Caco-2 (cell line): ENCODE measurements around the gene NXN. TPM values are rescaled to one million over a fixed set of nuclear protein-coding genes. Genes with fewer than 3 reads are reported as not detected.

ENCODE experiments used
- BruUV-seq: library from RNA; stranded (reverse); fragments of 400-500 nt; replicated peaks from 2 replicates; lab custom pipeline; 2021; lab: Mats Ljungman, UMichigan
- CTCF ChIA-PET: fragments of 300-600 bp; sonication (Branson Sonifier 250); formaldehyde crosslinking; loops from one replicate; lab custom pipeline; 2022; ENCODE audit warnings: antibody characterized with exemption; lab: Charles Lee
- POLR2A ChIA-PET: fragments of 300-600 bp; sonication (Branson Sonifier 250); formaldehyde crosslinking; loops from one replicate; lab custom pipeline; 2022; ENCODE audit warnings: antibody characterized with exemption; lab: Charles Lee
- DNase-seq, 2 experiments: peaks; one replicate each; pipeline versions ENCODE4 v3.0.0 to v3.0.0-alpha.2; 2020 to 2022
- H3K27me3 ChIP-seq: replicated peaks from 2 replicates; pipeline ENCODE4 v1.6.0; 2011; ENCODE audit warnings: low read length; ENCODE audit not compliant: control insufficient read depth, insufficient read depth
- H3K36me3 ChIP-seq: 2 replicates; pipeline ENCODE4 v1.5.1; 2011; ENCODE audit warnings: low read length; ENCODE audit not compliant: control insufficient read depth, insufficient read depth
- H3K4me1 ChIP-seq: fragments of 250-450 bp; sonication (Bioruptor Pico); 2 replicates; pipeline ENCODE4 v1.5.1; 2020; ENCODE audit warnings: mild to moderate bottlenecking
- H3K4me3 ChIP-seq: 2 replicates; pipeline ENCODE4 v1.5.1; 2011; ENCODE audit warnings: low read depth, mild to moderate bottlenecking, control low read depth, low read length
- H3K9me3 ChIP-seq: fragments of 250-450 bp; sonication (Bioruptor Pico); 2 replicates; pipeline ENCODE4 v1.5.1; 2020; ENCODE audit warnings: mild to moderate bottlenecking, moderate library complexity
- H3K27ac Mint-ChIP-seq: one replicate; pipeline ENCODE4 v1.8.0; 2022; ENCODE audit warnings: mixed read lengths; ENCODE audit not compliant: unreplicated experiment
- H3K27me3 Mint-ChIP-seq: one replicate; pipeline ENCODE4 v1.8.0; 2022; ENCODE audit warnings: mixed read lengths; ENCODE audit not compliant: insufficient read depth, unreplicated experiment
- H3K36me3 Mint-ChIP-seq: one replicate; pipeline ENCODE4 v1.8.0; 2022; ENCODE audit warnings: mild to moderate bottlenecking, mixed read lengths; ENCODE audit not compliant: insufficient read depth, unreplicated experiment
- H3K4me1 Mint-ChIP-seq: one replicate; pipeline ENCODE4 v1.8.0; 2022; ENCODE audit warnings: low read depth, mixed read lengths; ENCODE audit not compliant: unreplicated experiment
- H3K4me3 Mint-ChIP-seq: one replicate; pipeline ENCODE4 v1.8.0; 2022; ENCODE audit warnings: mild to moderate bottlenecking, moderate library complexity, mixed read lengths; ENCODE audit not compliant: unreplicated experiment
- H3K9me3 Mint-ChIP-seq: one replicate; pipeline ENCODE4 v1.8.0; 2022; ENCODE audit warnings: mixed read lengths; ENCODE audit not compliant: unreplicated experiment
- intact Hi-C: fragments of 100-400 bp; cut with micrococcal nuclease; formaldehyde crosslinking; loops from one replicate; pipeline ENCODE4 v1.10.0; 2022; ENCODE audit not compliant: unreplicated experiment
- total RNA-seq: library from RNA; stranded (reverse); gene quantifications from 2 replicates; pipeline ENCODE4 v1.2.3, GENCODE V29; 2022
- TF ChIP-seq, protein P1 (sequence below), 2 experiments: fragments of 200-600 bp in 1 of 2; IDR thresholded peaks; 1 replicate in 1 of 2; 2 replicates in 1 of 2; pipeline versions ENCODE4 v1.5.1 to v1.8.0; 2011 to 2022; ENCODE audit warnings: antibody characterized with exemption in 1 of 2, control low read depth in 1 of 2, inconsistent platforms in 1 of 2, low read depth in 1 of 2, low read length in 1 of 2, mild to moderate bottlenecking in 1 of 2, moderate library complexity in 1 of 2; ENCODE audit not compliant: insufficient read depth in 1 of 2, severe bottlenecking in 1 of 2, unreplicated experiment in 1 of 2

The NXN gene
- total RNA-seq, 1 experiment from 2014 or later: 76.7 TPM

DNA sequence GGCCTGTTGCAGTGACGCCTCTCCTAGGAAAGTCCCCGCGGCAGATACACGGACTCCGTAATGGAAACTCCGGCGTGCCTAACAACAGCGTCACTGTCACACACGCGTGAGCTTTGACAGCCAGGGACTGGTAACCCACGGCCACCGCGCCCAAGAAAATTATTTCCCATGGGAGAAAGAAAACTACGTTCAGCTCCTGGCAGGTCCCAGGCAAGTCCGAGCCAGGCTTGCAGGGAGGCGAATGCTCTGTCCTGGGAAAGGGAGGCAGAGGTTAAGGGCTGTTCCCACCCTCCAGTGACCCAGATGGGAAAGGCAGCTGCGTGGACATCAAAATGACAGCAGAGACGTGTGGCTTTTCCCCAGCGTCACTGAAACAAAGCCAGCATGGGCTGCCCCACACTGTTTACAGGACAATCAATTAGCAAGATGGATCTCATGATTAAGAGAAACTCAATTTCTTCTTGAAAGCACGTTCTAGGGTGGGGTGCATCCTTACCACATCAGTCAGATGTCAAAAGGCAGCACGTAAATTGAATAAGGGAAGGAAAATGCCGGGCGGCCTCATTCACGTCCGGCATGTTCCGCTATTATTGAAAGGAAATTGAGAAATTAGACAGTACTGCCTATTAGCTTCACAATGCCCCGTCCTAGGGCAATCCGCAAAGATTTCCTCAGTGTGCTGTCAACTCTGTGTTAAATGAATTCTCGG, 82.5 kb downstream of the NXN start:
- intact Hi-C loops: no loop called here
- H3K4me3 ChIP-seq: no peak overlapping the region
- peak overlapping the region; percentile 58 for H3K27ac Mint-ChIP-seq
- no TSS peak for BruUV-seq
- H3K9me3 ChIP-seq: no peaks in the 10 kb centered on the region
- ChIA-PET POLR2A (no interaction called here), CTCF (no interaction called here)
- H3K36me3 Mint-ChIP-seq: peaks cover 29% of the 10 kb centered on the region
- TF ChIP-seq, protein P1, sequence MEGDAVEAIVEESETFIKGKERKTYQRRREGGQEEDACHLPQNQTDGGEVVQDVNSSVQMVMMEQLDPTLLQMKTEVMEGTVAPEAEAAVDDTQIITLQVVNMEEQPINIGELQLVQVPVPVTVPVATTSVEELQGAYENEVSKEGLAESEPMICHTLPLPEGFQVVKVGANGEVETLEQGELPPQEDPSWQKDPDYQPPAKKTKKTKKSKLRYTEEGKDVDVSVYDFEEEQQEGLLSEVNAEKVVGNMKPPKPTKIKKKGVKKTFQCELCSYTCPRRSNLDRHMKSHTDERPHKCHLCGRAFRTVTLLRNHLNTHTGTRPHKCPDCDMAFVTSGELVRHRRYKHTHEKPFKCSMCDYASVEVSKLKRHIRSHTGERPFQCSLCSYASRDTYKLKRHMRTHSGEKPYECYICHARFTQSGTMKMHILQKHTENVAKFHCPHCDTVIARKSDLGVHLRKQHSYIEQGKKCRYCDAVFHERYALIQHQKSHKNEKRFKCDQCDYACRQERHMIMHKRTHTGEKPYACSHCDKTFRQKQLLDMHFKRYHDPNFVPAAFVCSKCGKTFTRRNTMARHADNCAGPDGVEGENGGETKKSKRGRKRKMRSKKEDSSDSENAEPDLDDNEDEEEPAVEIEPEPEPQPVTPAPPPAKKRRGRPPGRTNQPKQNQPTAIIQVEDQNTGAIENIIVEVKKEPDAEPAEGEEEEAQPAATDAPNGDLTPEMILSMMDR (IDR thresholded peaks at IDR 0.05; ENCODE audit: insufficient read depth in 1 of 2, low read depth in 1 of 2, low read length in 1 of 2, severe bottlenecking in 1 of 2, unreplicated experiment in 1 of 2): no peak
- no peaks in the 10 kb centered on the region for H3K36me3 ChIP-seq
- peaks cover 7% of the 10 kb centered on the region for H3K4me1 Mint-ChIP-seq
- H3K9me3 Mint-ChIP-seq: no peaks in the 10 kb centered on the region
- H3K27me3 ChIP-seq: no peaks in the 10 kb centered on the region
- H3K4me3 Mint-ChIP-seq: no peak overlapping the region
- H3K27me3 Mint-ChIP-seq: no peaks in the 10 kb centered on the region
- DNase-seq: no peak
- peaks cover 5% of the 10 kb centered on the region; the same call in 1 of the 2 replicates for H3K4me1 ChIP-seq

DNA sequence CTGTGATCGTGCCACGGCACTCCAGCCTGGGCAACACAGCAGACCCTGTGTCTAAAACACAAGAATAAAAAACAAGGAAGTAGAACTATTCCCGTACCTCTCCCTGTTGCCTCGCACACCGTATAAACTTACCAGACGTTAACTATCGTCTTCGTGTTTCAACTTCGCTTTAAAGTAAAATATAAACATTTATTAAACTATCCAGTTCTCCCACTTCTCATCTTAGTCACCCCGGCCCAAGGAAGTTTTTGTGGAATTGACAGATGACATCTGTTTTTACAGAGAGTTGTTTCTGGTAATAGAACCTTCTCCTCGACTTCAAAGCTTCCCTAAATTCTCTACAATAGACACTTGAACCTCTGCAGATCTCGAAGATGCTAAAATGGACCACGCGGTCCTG, 83.1 kb downstream of the NXN start:
- peak overlapping the region; percentile 58 for H3K27ac Mint-ChIP-seq
- Histone ChIP-seq H3K27me3 (no peaks in the 10 kb centered on the region), H3K4me3 (no peak overlapping the region), H3K4me1 (peaks cover 5% of the 10 kb centered on the region; the same call in 1 of the 2 replicates), H3K9me3 (no peaks in the 10 kb centered on the region), H3K36me3 (no peaks in the 10 kb centered on the region)
- no TSS peak for BruUV-seq
- TF ChIP-seq, protein P1 (IDR thresholded peaks at IDR 0.05; ENCODE audit: insufficient read depth in 1 of 2, low read depth in 1 of 2, low read length in 1 of 2, severe bottlenecking in 1 of 2, unreplicated experiment in 1 of 2): no peak
- CTCF ChIA-PET: no interaction called here
- H3K36me3 Mint-ChIP-seq: peaks cover 26% of the 10 kb centered on the region
- H3K4me1 Mint-ChIP-seq: peaks cover 8% of the 10 kb centered on the region
- no peaks in the 10 kb centered on the region for H3K27me3 Mint-ChIP-seq
- DNase-seq: no peak
- intact Hi-C loops: no loop called here
- no peak overlapping the region for H3K4me3 Mint-ChIP-seq
- no peaks in the 10 kb centered on the region for H3K9me3 Mint-ChIP-seq
- POLR2A ChIA-PET: interaction anchor here (0.5 kb wide), 1 partner anchor 84 kb away, joined by 3 read pairs; no protein-coding TSS in a partner anchor

DNA sequence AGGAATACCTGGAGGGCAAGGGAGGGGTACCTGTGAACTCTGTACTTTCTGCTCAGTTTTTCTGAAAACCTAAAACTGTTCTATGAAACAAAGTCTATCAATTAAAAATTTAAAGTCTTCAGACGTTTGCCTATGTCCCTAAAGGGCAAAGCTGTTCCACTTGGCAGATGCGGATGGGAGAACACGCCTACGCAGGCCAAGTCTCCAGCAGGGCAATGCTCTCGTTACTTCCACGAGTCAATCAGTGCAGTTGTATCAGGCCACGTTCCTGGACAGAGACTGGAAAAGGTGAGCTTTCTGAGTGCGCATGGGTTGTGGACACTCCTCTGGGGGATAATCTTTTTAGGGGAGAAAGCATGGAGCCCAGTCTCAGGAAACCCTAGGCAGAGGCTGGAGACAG, 86.6 kb downstream of the NXN start:
- peaks cover 15% of the 10 kb centered on the region for H3K4me1 ChIP-seq
- Mint-ChIP-seq H3K4me3 (no peak overlapping the region), H3K4me1 (peaks cover 28% of the 10 kb centered on the region), H3K36me3 (peaks cover 41% of the 10 kb centered on the region), H3K27me3 (no peaks in the 10 kb centered on the region), H3K27ac (no peak overlapping the region), H3K9me3 (no peaks in the 10 kb centered on the region)
- POLR2A ChIA-PET: interaction anchor here (0.6 kb wide), 1 partner anchor 87 kb away, joined by 5 read pairs; no protein-coding TSS in a partner anchor
- no peaks in the 10 kb centered on the region for H3K36me3 ChIP-seq
- no TSS peak for BruUV-seq
- H3K27me3 ChIP-seq: no peaks in the 10 kb centered on the region
- H3K4me3 ChIP-seq: no peak overlapping the region
- intact Hi-C loops: no loop called here
- CTCF ChIA-PET: interaction anchor here (0.6 kb wide), 1 partner anchor 58 kb away, joined by 7 read pairs; no protein-coding TSS in a partner anchor
- no peaks in the 10 kb centered on the region for H3K9me3 ChIP-seq
- no peak for DNase-seq
- TF ChIP-seq, protein P1 (IDR thresholded peaks at IDR 0.05; ENCODE audit: insufficient read depth in 1 of 2, low read depth in 1 of 2, low read length in 1 of 2, severe bottlenecking in 1 of 2, unreplicated experiment in 1 of 2): no peak
